DMS53 treated with DMSO at 0.1 percent for 48 hours (cell line): ENCODE measurements around the gene ZNF407.
"Not testable (repeated sequence)": the region's sequence is repeated elsewhere in the genome, so short reads cannot be mapped to it uniquely, and the experiment has no call there.

ENCODE experiments used
- DNase-seq: peaks from one replicate; lab custom pipeline; 2025; ENCODE audit not compliant: unreplicated experiment; lab: John Stamatoyannopoulos, UW

ZNF407 gene

DNA sequence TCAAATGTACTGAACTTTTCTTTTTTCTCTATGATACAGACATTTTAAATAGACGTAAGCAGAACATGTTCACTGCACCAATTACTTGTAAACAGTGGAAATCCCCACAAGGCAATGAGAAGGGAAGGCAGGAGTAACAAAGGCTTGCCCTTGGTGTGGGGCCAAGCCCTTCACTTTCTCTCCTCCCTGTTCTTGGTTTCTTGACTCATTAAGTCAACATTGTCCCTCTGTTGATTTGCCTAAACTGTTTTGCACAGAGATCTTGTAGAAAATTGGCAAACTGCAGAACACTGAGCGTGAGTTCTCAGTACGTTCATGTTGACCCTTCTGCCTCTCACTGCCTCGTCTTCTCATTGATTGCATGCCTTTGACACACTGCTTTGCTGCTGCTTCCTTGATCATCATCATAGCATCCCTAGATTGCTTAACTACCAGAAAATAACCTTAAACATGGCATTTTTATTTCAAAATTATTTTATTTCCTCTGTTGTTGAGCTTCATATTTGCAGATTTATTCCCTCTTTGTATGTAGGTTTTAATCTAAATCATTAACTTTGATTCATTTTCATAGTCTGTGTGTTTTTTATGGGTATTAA lies 353.6 kb downstream of the ZNF407 start:
- DNase-seq: peak; percentile 79

DNA sequence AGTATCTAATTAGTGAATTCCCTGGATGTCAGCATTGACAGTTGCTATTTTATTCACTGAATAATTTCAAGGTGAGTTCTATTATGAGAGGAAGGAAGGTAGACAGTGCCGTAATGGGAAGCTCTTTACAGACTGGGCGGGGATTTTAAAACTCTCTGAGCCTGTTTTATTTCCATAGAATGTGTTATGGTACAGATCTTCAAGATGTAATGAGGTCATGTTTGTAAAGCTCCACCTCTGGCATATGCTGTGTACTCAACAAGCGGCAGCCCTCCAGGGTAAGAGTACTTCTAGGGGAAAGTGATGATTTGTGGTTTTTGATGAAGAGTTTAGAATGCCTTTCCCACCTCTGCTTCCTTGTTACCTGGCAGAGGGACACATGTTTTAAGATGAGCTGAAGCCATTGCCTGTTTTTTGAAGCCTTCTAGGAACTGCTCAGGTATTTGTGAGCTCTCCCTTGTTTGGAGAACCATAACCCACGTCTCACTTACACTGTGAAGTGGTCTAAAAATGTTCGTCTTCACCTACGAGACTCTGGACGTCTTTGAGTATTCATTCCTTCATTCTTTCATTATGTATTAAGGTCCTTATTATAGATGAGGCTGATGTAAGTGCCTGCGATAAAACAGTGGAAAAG lies 360.0 kb downstream of the ZNF407 start:
- DNase-seq: no peak

DNA sequence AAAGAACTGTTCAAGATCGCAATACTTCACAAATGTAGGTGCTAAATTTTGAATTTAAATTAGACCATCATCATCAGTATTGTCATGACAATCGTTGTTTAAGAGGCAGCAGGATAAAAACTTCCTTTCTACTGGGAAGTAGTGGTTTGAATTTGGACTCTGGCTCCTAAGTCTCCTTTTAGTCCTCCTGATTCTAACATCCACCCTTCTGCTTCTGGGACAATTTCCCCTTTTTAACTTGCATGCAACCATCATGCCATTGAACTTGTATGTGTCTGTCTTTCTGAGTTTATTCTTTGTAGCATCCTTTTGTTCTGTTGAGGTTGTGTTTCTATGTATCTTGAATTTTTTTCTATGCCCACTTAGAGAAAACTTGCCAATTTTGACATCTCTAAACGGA lies 361.5 kb downstream of the ZNF407 start:
- no peak for DNase-seq

GRCh38 chr18:74961596-74961995 lies 363.9 kb downstream of the ZNF407 start:
- DNase-seq: no peak

- DNase-seq: peak; percentile 86
Measured at GRCh38 chr18:74963820-74964446, 366.3 kb downstream of the ZNF407 start.

- DNase-seq: no peak
Measured at GRCh38 chr18:74965682-74966081, 368.0 kb downstream of the ZNF407 start.

- no peak for DNase-seq
Measured at GRCh38 chr18:74967438-74967837, 369.8 kb downstream of the ZNF407 start.

DNA sequence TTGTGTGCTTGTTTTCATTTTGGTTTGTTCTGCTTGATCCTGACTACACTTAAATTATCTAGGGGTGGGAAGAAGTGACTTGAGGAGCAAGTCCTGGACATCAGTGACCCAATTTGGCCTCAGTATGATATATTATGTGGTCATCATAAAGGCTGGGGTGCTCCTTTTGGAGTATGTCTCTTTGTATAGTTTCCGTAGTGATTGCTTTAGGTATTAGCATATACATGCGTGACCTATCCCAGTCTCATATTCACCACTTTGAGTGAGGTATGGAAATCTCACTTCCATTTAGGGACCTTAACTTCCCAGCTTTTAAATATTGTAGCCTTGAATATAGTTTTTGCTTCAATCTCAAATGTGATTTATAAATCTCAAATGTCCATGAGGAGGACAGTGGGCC lies 370.3 kb downstream of the ZNF407 start:
- DNase-seq: no peak

DNA sequence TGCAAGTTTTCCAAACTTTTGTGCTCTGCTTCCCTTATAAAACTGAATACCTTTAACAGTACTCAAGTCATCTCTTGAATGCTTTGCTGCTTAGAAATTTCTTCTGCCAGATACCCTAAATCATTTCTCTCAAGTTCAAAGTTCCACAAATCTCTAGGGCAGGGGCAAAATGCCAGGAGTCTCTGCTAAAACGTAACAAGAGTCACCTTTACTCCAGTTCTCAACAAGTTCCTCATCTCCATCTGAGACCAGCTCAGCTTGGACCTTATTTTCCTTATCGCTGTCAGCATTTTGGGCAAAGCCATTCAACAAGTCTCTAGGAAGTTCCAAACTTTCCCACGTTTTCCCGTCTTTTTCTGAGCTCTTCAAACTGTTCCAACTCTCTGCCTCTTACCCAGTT lies 373.7 kb downstream of the ZNF407 start:
- not testable (repeated sequence) for DNase-seq

GRCh38 chr18:74971776-74972175 lies 374.1 kb downstream of the ZNF407 start:
- DNase-seq: not testable (repeated sequence)

DNA sequence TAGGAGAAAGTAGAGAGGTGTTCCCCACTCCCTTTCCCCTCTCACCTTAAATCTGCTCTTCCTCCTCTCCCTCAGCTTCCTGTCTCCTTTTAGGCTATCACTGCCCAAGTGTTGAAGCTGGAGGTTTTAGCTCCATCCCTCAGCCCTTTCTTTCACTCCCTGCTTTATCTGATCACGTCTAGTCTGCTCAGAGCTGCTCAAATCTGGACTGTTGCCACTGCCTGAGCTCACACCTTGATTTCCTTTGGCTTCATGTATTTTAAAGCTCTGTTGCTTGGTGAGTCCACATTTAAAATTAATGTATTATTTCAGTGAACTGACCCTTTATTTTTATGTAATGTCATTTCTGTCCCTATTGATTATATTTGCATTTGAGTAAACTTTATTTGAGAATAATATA lies 374.7 kb downstream of the ZNF407 start:
- DNase-seq: no peak

- no peak for DNase-seq
Measured at GRCh38 chr18:74975001-74975400, 377.3 kb downstream of the ZNF407 start.

- no peak for DNase-seq
Measured at GRCh38 chr18:74976331-74976909, 378.8 kb downstream of the ZNF407 start.

- no peak for DNase-seq
Measured at GRCh38 chr18:74977041-74977440, 379.4 kb downstream of the ZNF407 start.

DNA sequence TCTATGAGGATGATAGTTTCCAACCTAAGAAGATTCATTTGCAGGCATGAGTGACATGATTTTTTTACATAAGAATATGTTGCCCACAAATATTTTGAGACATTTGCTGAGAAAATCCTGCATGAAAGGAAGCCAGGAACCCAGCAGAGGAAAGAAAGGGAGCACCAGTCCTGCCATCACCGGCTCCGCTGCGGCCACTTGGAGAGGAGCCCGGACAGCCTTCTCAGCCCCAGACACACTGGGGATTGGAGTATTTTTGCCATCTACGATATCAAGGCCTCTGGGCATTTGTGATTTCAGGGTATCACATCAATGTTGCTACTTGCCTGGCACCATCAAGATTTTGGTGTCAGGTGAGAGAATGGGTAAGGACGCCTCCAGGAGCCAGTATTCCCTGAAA lies 383.0 kb downstream of the ZNF407 start:
- no peak for DNase-seq

- no peak for DNase-seq
Measured at GRCh38 chr18:74981476-74981875, 383.8 kb downstream of the ZNF407 start.

DNA sequence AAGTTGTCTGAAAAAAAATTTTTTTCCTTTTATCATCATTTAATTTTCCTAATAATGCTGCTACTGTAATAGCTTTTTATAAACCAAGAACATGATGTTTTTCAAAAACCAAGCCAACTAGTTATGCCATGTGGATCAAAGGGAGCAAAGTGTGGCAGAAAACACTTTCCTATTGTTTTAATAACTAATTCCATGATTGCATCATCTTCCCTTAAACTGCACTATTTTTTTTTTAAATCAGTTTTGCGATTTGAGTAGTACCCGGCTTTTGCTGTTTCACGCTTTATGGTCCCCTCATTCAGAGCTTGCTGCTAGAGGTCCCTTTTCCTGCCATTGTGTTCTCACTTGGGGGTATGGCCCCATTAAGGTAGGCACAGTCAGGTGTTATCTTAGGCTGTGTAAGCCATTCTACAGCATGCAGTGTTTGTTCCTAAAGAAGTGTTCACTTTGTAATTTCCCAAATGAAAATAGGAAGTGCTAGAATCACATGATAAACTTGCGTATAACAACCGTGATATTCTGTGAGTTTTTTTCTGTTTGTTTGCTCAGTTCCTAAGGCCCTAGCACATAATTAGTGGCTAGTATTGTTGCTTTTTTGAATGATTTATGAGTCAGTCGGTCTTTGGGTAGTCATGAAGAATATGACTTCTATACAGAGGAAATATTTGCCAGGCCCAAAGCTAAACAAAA lies 385.4 kb downstream of the ZNF407 start:
- DNase-seq: no peak

DNA sequence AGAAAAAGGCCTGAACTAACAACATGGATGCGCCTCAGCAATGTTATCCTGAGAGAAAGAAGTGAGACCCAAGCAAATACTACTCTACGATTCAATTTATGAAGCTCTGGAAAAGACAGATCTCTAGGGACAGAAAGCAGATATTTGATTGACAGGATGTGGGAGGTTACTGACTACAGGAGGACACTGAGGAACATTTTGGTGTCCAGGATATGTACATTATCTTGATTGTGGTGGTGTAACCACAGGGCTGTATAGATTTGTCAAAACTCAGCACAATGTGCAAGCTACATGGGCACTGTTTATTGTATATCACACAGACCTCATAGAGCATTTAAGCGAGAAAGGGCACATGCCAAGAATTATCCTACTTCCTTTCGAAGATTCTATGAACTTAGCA lies 391.5 kb downstream of the ZNF407 start:
- DNase-seq: no peak

- DNase-seq: no peak
Measured at GRCh38 chr18:74990563-74991081, 393.0 kb downstream of the ZNF407 start.

- no peak for DNase-seq
Measured at GRCh38 chr18:74994502-74995418, 397.1 kb downstream of the ZNF407 start.

DNA sequence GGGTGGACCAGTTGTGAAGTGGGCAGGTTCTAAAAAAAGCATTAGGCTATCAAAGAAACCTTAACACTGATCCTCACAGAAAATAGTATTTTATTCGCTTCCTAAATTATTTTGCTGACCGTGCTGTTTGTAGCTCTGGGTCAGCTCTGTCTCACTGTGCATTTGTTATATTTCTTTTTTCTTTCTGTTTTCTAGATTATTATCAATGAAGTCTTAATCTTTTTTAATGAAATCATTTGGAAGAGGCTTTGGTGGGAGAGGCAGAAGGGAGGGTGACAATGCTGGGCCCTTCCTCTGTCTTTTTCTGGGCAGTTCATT lies 397.7 kb downstream of the ZNF407 start:
- no peak for DNase-seq
